Measurements from ENCODE around the gene MTCL1.

DNA sequence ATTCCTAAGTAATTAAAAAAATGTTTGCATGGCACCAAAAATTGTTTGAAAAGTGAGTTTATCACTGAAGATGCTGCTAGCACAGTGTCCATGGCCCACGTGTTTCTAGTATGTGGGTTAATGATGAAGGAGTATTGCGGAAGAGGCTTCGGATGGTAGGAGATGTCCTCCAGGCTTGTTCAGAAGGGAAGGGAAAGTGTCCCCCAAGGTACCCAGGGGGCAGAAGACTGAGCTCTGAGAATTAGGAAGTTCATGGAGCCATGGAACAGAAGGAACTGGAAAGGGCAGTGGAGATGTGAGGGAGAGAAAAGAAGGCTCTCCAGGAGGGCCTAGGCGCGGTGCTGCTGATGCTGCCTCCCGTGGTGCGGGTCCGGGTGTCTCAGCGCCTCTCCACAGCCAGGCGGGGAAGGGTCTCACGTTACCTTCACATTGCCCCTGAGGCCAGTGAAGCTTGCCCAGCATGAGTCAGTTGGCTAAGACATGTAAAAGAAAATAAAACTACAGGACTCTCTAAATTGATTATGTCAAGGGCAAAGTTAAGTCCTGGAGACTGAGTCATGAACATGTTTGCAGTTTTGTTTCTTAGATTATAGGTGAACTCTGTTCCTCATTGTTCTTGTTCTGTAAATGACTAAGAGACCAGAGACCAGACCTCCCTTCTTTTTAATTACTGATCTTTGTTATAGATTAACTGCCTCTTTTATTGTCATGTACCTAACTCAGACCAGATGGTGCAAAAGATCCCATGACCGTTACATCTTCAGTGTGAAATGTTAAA is 89.0 kb downstream of the MTCL1 start:
- TF ChIP-seq, protein P1, sequence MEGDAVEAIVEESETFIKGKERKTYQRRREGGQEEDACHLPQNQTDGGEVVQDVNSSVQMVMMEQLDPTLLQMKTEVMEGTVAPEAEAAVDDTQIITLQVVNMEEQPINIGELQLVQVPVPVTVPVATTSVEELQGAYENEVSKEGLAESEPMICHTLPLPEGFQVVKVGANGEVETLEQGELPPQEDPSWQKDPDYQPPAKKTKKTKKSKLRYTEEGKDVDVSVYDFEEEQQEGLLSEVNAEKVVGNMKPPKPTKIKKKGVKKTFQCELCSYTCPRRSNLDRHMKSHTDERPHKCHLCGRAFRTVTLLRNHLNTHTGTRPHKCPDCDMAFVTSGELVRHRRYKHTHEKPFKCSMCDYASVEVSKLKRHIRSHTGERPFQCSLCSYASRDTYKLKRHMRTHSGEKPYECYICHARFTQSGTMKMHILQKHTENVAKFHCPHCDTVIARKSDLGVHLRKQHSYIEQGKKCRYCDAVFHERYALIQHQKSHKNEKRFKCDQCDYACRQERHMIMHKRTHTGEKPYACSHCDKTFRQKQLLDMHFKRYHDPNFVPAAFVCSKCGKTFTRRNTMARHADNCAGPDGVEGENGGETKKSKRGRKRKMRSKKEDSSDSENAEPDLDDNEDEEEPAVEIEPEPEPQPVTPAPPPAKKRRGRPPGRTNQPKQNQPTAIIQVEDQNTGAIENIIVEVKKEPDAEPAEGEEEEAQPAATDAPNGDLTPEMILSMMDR (IDR thresholded peaks at IDR 0.05), result no peak
- TF ChIP-seq POLR2A (IDR thresholded peaks at IDR 0.05) (no peak), POLR2AphosphoS5 (IDR thresholded peaks at IDR 0.05) (no peak)
